K562 (cell line): ENCODE data around the gene ZBTB25. TPM values are rescaled to one million over a fixed set of nuclear protein-coding genes. Genes with fewer than 3 reads are reported as not detected.

ENCODE experiments used
- BACH1 ChIP-seq: fragments of 200-800 bp; sonication (Bioruptor generic); IDR thresholded peaks from 2 replicates; pipeline ENCODE4 v1.6.1; 2016; ENCODE audit warnings: missing genetic modification characterization, missing compliant biosample characterization
- BCOR ChIP-seq: fragments of 450-650 bp; IDR thresholded peaks from 2 replicates; pipeline ENCODE4 v1.6.1; 2016
- E2F1 ChIP-seq: sonication (generic); formaldehyde crosslinking; IDR thresholded peaks from 2 replicates; pipeline ENCODE4 v1.8.1; 2023; ENCODE audit warnings: mild to moderate bottlenecking, missing genetic modification reagents, moderate library complexity
- EP300 ChIP-seq: IDR thresholded peaks from 2 replicates; pipeline ENCODE4 v1.6.1; 2012; ENCODE audit warnings: low read length, improper control_type of control experiment
- RREB1 ChIP-seq: fragments of 250-450 bp; sonication (Bioruptor Pico); IDR thresholded peaks from 2 replicates; pipeline ENCODE4 v1.4.0; 2020
- ZBTB2 ChIP-seq: fragments of 450-650 bp; IDR thresholded peaks from 2 replicates; pipeline ENCODE4 v1.6.1; 2016; ENCODE audit warnings: antibody characterized with exemption
- ZNF764 ChIP-seq: fragments of 250-450 bp; sonication (Bioruptor Pico); IDR thresholded peaks from 2 replicates; pipeline ENCODE4 v1.4.0; 2020; ENCODE audit warnings: low read depth, mild to moderate bottlenecking, moderate library complexity
- polyA plus RNA-seq, 8 experiments: library from polyadenylated mRNA; depleted of rRNA in 4 of 8; stranded (reverse) in 5 of 8; unstranded in 3 of 8; fragments of >200 nt; fragmentation: Nextera tagmentation in 2 of 8; fragmentation: Illumina TruSeq in 1 of 8; extraction: Ambion mirVana in 2 of 8; extraction: Trizol in 1 of 8; gene quantifications; 2 replicates each; pipeline versions ENCODE4 v1.2.1 to v1.2.3, GENCODE V29; 2011 to 2014; ENCODE audit warnings: inconsistent platforms in 1 of 8, missing spikeins in 1 of 8
- total RNA-seq, 7 experiments: library from RNA; depleted of rRNA in 6 of 7; stranded (reverse); fragments of >200 nt in 6 of 7; fragmentation: Illumina TruSeq in 2 of 7; extraction: Trizol in 2 of 7; gene quantifications; 2 replicates each; pipeline versions ENCODE4 v1.2.1 to v1.2.3, GENCODE V29; 2011 to 2021; ENCODE audit warnings: low replicate concordance in 1 of 7

The ZBTB25 gene
- total and polyA plus RNA-seq, 9 of the 15 experiments (the other 6 are each of a cell fraction or from before 2014, with no cell fraction given) = 0.61 to 3.9 (median 2.3) TPM

- TF ChIP-seq ZBTB2 (no peak), E2F1 (CRISPR knock-in tag) (no peak), BCOR (no peak), ZNF764 (no peak), BACH1 (tag) (no peak), EP300 (no peak), RREB1 (no peak)
Measured at GRCh38 chr14:64465191-64465822, 38.3 kb downstream of the ZBTB25 start, which contains the start of gene AKAP5 (continued).
